Measurements from ENCODE around the gene PRCC. TPM values are rescaled to one million over a fixed set of nuclear protein-coding genes. Genes with fewer than 3 reads are reported as not detected.

Gene PRCC
- total and polyA plus RNA-seq, 2 of the 13 experiments (the other 11 are each of a cell fraction or from before 2014, with no cell fraction given), result 24.2 to 40.5 TPM

- peaks cover 1 to 49% of the 10 kb centered on the region in 2 experiments; a peak in 3 of 5 replicates for H3K27me3 ChIP-seq (ENCODE audit: control insufficient read depth in 1 of 2, insufficient read depth in 2 of 2, low read length in 2 of 2)
- no peak overlapping the region for H3K27ac ChIP-seq (ENCODE audit: extremely low read length, insufficient read depth, low read length)
- no peaks in the 10 kb centered on the region for H3K4me1 ChIP-seq (ENCODE audit: insufficient read depth, low read length)
- 14% methylated on average over 13 of the region's 14 CpGs for WGBS (ENCODE audit: low lambda C conversion rate)
- H3K9me3 ChIP-seq (ENCODE audit: low read length), result no peaks in the 10 kb centered on the region
- 0 out of 2 replicates have a peak, but pooled peaks cover 5% of the 10 kb centered on the region for H4K20me1 ChIP-seq (ENCODE audit: insufficient read depth, low read length)
- DNase-seq (ENCODE audit: low spot score), result no peak
- in situ Hi-C loops (cut with HindIII; ENCODE audit: extremely low pct_ligation_motif_present, low pct_unique_long_range_greater_than_20kb), result no loop called here
- FAIRE-seq, result no peak
- BruUV-seq (replicated peaks), result no TSS peak
- no peak overlapping the region for H2AFZ ChIP-seq (ENCODE audit: low read length)
- no peak overlapping the region for H3K4me2 ChIP-seq (ENCODE audit: low read depth, low read length)
- POLR2A ChIA-PET, result interaction anchor here (0.7 kb wide), 1 partner anchor 113 kb away, joined by 3 read pairs; the partner anchor contains the start of genes ISG20L2 and METTL25B
- CTCF ChIA-PET (ENCODE audit: low intra/inter-chr PET ratio, low total read pairs), result no interaction called here
- H3K9ac ChIP-seq (ENCODE audit: insufficient read depth, low read depth, low read length), result no peak overlapping the region
- no peaks in the 10 kb centered on the region for H3K79me2 ChIP-seq (ENCODE audit: insufficient read depth, low read length)
- intact Hi-C loops (cut with micrococcal nuclease; ENCODE audit: unreplicated experiment), result no loop called here
- H3K36me3 ChIP-seq (replicated peaks in 1 of 2; ENCODE audit: control insufficient read depth in 1 of 2, insufficient read depth in 2 of 2, low read length in 2 of 2), result no peaks in the 10 kb centered on the region
- H3K4me3 ChIP-seq (replicated peaks in 1 of 3; ENCODE audit: insufficient read depth in 1 of 3, low read depth in 2 of 3, low read length in 3 of 3), result no peak overlapping the region
- ATAC-seq, result no peak
- TF ChIP-seq SPEN (CRISPR knock-in tag; IDR thresholded peaks at IDR 0.05; ENCODE audit: low read depth), result no peak
- no peak for TF ChIP-seq KLF9 (CRISPR knock-in tag; IDR thresholded peaks at IDR 0.05; ENCODE audit: low read depth)
- no peak for TF ChIP-seq MTF1 (CRISPR knock-in tag; IDR thresholded peaks at IDR 0.05)
- TF ChIP-seq ZNF317 (CRISPR knock-in tag; IDR thresholded peaks at IDR 0.05), result no peak
- no peak for TF ChIP-seq ZNF276 (CRISPR knock-in tag; IDR thresholded peaks at IDR 0.05; ENCODE audit: low read depth)
- no peak for TF ChIP-seq ZNF670 (CRISPR knock-in tag; IDR thresholded peaks at IDR 0.05; ENCODE audit: borderline replicate concordance)
- no peak for TF ChIP-seq ZBED4 (CRISPR knock-in tag; IDR thresholded peaks at IDR 0.05; ENCODE audit: borderline replicate concordance)
- TF ChIP-seq PHF20 (CRISPR knock-in tag; IDR thresholded peaks at IDR 0.05), result no peak
- no peak for TF ChIP-seq MXI1 (IDR thresholded peaks at IDR 0.05; ENCODE audit: borderline replicate concordance, low read depth, low read length)
- TF ChIP-seq ZNF574 (CRISPR knock-in tag; IDR thresholded peaks at IDR 0.05), result no peak
- TF ChIP-seq ZFP36L2 (CRISPR knock-in tag; IDR thresholded peaks at IDR 0.05), result no peak
- no peak for TF ChIP-seq GATAD2A (CRISPR knock-in tag; IDR thresholded peaks at IDR 0.05)
- no peak for TF ChIP-seq CENPT (CRISPR knock-in tag; IDR thresholded peaks at IDR 0.05; ENCODE audit: low read depth)
- TF ChIP-seq RFX5 (IDR thresholded peaks at IDR 0.05; ENCODE audit: low read depth, low read length), result no peak
- TF ChIP-seq HNF1B (CRISPR knock-in tag; IDR thresholded peaks at IDR 0.05), result no peak
- TF ChIP-seq DNMT1 (CRISPR knock-in tag; IDR thresholded peaks at IDR 0.05), result no peak
Measured at GRCh38 chr1:156840898-156841279, 73.6 kb downstream of the PRCC start.
